DMS53 treated with DMSO at 0.1 percent for 48 hours (cell line): ENCODE results near the gene CXCL6.

Experiments
- DNase-seq: peaks from one replicate; lab custom pipeline; 2025; ENCODE audit not compliant: unreplicated experiment; lab: John Stamatoyannopoulos, UW

CXCL6 gene

DNA sequence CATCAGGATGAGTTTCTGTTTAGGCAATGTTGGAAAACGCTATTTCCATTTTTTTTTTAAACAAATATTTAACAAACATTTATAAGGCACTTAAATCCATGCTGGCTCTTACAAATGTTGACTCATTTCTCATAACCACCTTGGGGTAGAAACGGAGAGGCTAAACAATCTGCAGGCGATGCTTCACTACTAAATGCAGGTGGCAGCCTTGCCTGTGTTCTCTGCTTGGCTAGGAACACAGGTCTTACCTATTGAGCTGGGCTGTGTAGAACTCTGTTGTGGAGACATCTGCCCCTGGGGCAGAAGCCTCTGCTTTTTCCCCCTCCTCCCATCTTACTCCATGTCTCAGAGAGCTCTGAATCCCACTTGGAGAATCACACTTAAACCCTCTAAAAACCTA is 31.3 kb downstream of the CXCL6 start:
- peak; percentile 75 for DNase-seq

DNA sequence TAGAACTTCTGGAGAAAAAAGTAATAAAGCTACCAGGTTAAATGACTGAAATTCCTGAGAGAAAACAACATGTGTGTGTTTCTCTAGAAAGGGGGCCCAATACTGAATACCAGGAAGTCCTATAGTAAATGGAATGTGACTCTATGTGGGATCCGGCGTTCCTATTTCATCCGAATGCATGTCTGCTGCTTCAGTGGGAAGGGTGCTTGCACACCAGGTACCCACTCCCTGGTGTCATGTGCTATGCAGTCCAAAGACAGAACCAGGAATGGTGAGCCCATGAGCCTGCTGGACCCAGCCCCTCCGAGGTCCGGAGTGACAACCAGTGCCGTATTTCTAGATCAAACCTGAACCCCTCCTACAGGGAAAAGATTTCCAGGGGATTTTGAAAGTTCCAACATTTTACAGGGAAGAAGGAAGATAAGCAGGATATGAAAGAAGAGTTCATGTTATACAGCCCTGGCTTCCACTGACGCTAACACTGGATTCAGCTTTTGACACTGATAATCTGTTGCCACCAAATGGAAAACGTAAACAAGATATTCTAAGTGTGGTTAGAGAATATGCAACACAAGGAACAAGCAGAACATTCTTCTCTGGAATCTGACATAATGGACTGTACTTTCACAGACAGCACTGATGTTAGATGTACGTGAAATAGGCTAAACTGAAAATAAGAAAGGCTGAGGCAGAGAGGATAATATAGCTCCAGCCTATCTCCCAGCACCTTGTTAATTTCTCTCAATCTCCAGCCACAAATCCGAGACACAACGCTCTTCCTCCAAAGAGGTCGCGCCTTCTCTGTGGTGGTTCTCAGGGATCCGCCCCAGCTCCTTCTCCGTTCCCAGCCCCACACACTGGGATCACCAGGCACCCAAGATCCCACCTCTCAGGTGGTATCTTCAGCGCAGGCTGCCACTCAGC is 32.0 kb downstream of the CXCL6 start:
- DNase-seq = peak; percentile 60

DNA sequence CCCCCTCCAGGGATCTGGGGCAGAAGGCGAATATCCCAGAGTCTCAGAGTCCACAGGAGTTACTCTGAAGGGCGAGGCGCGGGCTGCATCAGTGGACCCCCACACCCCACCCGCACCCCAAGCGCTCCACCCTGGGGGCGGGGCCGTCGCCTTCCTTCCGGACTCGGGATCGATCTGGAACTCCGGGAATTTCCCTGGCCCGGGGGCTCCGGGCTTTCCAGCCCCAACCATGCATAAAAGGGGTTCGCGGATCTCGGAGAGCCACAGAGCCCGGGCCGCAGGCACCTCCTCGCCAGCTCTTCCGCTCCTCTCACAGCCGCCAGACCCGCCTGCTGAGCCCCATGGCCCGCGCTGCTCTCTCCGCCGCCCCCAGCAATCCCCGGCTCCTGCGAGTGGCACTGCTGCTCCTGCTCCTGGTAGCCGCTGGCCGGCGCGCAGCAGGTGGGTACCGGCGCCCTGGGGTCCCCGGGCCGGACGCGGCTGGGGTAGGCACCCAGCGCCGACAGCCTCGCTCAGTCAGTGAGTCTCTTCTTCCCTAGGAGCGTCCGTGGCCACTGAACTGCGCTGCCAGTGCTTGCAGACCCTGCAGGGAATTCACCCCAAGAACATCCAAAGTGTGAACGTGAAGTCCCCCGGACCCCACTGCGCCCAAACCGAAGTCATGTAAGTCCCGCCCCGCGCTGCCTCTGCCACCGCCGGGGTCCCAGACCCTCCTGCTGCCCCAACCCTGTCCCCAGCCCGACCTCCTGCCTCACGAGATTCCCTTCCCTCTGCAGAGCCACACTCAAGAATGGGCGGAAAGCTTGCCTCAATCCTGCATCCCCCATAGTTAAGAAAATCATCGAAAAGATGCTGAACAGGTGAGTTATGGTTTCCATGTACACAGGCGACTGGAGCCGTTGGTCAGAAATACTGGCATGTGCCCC is 32.9 kb downstream of the CXCL6 start, which contains the start of gene CXCL1:
Gene CXCL1 (plus strand): TSS at position 264 of the 926 bp plus-strand sequence. CDS start 78 bp downstream, at position 342.
- no peak for DNase-seq

DNA sequence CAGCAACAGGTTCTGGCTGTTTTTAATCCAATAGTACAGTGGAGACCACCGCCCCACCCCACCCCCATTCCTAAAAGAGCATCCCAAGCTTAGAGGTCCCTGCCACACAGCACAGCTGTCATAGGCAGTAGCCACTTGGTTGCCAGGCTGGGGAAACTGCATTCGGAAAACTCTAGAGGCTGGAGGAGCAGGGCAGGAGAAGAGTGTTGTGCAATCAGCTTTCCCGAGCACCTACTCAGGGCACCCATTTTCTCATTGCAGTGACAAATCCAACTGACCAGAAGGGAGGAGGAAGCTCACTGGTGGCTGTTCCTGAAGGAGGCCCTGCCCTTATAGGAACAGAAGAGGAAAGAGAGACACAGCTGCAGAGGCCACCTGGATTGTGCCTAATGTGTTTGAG is 33.8 kb downstream of the CXCL6 start:
- DNase-seq = peak; percentile 33

DNA sequence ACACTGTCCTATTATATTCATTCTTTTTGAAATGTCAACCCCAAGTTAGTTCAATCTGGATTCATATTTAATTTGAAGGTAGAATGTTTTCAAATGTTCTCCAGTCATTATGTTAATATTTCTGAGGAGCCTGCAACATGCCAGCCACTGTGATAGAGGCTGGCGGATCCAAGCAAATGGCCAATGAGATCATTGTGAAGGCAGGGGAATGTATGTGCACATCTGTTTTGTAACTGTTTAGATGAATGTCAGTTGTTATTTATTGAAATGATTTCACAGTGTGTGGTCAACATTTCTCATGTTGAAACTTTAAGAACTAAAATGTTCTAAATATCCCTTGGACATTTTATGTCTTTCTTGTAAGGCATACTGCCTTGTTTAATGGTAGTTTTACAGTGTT is 34.3 kb downstream of the CXCL6 start:
- no peak for DNase-seq

DNA sequence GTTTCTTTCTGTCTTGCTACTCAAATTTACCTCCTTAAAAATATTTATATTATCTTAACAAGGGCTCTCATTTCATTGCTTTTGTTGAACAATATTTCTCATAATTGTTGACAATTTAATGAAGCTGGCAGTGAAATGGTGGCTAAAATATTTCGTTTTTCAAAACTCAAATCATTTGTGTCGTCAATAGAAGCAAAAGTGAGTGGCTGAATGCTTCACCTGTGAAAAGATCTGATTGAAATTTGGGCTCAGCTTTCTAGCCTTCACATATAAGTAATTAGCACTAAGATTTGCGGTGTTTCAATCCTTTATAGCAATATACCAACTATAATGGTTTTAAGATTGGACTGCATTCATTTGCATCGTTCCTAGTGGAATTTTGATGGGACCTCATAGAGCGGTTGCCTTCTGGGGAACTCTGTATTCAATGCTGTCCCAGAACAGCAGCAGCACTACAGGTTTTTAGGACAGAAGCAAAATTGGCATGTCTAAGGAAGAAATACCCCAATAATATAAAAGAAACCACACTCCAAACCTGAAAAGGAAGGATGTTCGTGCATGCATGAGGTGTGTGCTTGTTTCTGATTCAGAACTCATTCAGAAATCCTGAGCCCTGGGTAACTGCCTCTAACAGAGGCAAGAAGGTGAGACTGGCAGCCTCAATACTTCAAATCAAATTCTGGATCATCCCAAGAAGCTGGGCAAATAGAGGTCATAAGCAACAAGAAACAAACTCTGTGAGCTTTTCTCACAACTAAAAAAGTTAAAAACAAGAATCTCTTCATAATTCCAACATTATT is 35.2 kb downstream of the CXCL6 start:
- DNase-seq = no peak

DNA sequence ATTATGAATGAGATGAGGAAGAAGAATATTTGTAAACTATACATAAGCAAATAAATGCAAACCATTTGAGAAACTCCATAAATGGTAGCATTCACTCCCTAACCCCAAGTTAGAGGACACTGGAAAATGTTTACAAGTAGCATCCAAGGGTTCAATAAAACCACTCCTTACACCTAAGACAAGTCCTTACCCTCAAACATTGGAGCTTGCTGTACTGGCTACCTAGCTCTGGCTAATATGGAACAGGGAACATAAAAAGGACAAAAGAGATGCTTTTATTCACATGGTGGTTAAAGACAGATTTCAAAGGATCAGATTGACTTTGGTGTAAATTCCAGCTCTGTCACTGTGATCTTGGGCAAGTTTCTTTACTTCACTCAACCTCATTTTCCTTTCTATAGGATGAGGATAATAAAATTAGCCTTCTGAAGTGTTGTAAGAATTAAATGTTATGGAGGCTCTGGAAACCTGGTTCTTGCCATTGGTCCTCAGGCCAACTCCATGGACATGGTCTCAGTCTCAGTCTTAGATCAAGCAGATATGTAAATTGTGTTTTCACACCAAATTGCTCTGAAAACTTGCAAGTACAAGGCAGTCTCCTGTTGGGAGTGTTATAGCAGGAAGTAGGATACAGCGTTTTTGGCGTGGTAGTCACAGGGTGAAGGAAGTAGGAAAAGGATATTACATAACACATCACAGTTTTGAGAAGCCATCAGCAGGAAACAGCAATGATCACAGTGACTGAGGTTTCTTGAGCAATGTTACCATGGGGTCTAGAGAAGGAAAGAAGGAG is 36.0 kb downstream of the CXCL6 start:
- no peak for DNase-seq

DNA sequence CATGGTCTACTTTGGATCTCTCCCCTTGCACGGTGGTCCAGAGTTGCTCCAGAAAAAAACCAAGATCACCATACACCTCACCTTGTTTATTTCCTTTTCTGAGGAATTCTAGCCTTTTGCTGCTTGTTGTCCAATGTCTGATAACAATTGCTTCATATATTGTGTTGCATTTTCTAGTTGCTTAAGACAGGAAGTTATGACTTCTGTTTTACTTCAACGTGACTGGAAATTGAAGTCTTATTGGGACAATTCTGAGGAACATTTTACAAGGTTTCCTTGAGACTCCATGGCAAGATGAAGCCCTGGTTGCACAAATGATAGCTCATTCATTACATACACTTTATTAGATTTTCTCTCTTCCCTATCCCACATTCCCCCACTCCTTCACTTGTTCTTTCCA is 37.9 kb downstream of the CXCL6 start:
- no peak for DNase-seq

DNA sequence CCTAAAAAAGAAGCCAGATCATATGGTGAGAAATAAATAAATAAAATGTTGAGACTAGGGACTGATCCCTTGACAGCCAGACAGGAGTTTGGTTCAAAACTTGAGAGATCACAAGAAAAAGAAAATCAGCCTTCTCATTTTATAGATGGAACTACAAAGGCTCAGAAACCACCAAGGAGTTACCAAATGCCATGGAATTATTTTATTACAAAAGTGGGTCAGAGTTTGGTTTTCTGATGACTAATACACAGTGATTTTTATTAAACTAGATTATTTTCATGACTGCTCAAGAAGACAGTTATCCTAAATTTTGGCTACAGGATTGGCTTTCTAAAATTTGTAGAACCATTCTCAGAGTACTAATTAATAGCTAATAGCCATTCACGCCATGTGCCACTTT is 38.9 kb downstream of the CXCL6 start:
- DNase-seq = no peak

DNA sequence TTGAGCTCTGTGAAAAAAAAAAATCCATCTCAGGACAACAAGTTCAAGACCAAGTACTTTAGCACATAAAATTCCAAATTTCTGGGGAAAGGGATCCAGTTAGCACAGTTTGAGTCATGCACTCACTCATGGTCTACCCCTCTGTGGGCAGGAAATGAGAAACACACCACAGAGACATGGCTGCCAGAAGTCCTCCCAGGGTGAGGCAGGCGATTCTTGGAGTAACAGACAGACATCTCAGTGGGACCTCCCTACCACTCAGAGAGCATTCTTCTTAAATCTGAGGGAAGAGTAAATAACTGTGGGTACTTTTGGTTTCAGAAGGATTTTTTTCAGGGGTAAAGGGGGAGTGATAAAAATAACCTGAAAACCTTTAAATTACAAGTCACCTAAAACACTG is 46.8 kb downstream of the CXCL6 start:
- no peak for DNase-seq

DNA sequence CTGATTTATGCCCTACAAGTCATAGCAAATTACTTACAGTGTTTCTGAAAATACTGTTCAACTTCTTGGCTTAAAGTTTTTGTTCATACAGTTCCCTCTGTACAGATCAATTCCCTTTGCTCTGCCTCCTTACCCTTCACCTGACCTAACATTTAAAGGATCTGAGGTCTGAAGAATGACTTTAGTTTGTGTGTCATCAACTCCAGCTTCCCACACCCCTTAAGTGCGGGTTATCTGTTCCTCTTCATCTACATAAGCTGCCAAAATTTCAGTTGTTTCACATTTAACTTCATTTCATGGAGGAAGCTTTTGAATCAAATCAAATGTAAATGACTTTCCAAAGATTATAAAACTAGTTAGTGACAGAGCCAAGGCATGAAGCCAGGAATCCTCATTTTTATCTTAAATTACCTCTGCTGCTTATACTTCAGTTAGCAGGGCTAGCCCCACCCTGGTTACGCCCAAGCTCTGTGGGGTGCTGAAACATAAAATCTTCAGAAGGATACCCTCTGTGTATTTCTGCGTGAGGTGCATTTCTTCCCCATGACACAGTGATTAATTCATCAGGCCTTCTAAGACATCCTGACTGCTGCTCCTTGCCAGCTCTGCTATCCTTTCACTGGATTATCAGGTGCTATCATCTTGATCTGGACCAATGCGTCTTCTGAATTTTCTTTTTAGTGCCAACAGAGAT is 49.2 kb downstream of the CXCL6 start:
- no peak for DNase-seq
